SK-N-MC (cell line): ENCODE results near the gene EPB41.
"Not testable (repeated sequence)": the region's sequence is repeated elsewhere in the genome, so short reads cannot be mapped to it uniquely, and the experiment has no call there.

Experiments
- DNase-seq: peaks from one replicate; pipeline ENCODE4 v3.0.0-alpha.2; 2011; ENCODE audit warnings: low read depth, low spot score
- H3K27ac ChIP-seq: fragments of 200-600 bp; sonication (generic); 2 replicates; pipeline ENCODE4 v1.5.1; 2016; ENCODE audit warnings: mixed run types
- H3K36me3 ChIP-seq: fragments of 200-600 bp; sonication (generic); 2 replicates; pipeline ENCODE4 v1.6.1; 2017; ENCODE audit warnings: antibody characterized with exemption, low read length, mixed read lengths; ENCODE audit not compliant: insufficient read depth
- H3K4me3 ChIP-seq: fragments of 200-600 bp; sonication (generic); 2 replicates; pipeline ENCODE4 v1.5.1; 2016
- H3K9ac ChIP-seq: fragments of 200-600 bp; sonication (generic); 2 replicates; pipeline ENCODE4 v1.8.0; 2017; ENCODE audit warnings: mixed run types, mixed read lengths; ENCODE audit not compliant: insufficient read length
- H3K9me3 ChIP-seq: fragments of 200-600 bp; sonication (generic); 2 replicates; pipeline ENCODE4 v1.6.1; 2017; ENCODE audit warnings: low read depth, mild to moderate bottlenecking, antibody characterized with exemption, low read length, moderate library complexity, mixed read lengths
- EZH2 ChIP-seq: fragments of 200-600 bp; sonication (generic); IDR thresholded peaks from one replicate; pipeline ENCODE4 v1.6.1; 2017; ENCODE audit warnings: antibody characterized with exemption
- FOXP2 ChIP-seq: optimal IDR thresholded peaks from 2 replicates; pipeline ENCODE3; 2011; ENCODE audit warnings: mild to moderate bottlenecking, moderate library complexity; ENCODE audit not compliant: insufficient read depth; ENCODE audit errors: extremely low read length, control extremely low read depth
- POLR2AphosphoS5 ChIP-seq: IDR thresholded peaks from 2 replicates; pipeline ENCODE4 v1.6.1; 2012; ENCODE audit warnings: mild to moderate bottlenecking, low read depth, low read length, borderline replicate concordance

Gene EPB41

DNA sequence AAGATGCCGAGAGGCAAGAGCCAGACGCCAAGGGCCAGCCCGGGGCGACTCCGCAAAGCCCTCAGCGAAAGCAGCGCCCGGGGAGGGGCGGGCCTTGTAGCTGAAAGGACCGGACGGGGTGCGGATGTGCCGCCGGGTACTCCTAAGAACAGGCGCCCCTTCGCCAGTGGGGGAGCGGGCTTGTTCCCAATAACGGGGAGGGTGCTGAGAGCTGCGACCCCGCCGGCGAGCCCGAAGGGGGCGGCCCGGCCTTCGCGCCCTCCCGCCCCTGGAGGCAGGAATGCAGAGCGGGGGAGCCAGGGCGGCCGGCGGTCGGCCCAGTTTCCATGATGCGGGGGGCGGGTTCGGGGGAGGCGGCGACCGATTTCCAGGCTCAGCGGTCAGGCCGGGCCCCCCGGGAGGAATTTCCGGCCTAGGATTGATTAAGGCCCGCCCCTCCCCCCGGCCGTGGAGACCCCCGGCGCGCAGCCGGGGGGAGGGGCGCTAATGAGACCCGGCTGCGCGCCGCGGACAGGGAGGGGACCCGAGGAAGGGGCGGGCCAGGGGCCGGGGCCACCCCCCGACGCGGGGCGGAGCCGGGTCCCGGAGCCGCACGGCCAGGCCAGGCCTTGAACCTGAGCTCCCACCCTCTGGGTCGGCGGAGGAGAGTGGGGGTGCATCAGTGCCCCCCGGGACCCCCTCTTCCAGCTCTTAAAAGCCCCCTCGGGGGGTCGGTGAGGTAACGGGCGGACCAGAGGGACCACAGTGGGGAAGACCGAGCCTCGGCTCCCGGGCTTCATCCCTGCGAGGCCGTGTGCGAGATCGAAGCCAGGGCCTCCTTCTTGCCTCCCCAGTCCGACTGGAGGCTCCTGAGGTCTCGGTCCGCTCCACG, 210.2 kb downstream of the EPB41 start:
- peak overlapping the region; percentile 87 for H3K4me3 ChIP-seq
- TF ChIP-seq EZH2 (no peak), POLR2AphosphoS5 (no peak), FOXP2 (no peak)

DNA sequence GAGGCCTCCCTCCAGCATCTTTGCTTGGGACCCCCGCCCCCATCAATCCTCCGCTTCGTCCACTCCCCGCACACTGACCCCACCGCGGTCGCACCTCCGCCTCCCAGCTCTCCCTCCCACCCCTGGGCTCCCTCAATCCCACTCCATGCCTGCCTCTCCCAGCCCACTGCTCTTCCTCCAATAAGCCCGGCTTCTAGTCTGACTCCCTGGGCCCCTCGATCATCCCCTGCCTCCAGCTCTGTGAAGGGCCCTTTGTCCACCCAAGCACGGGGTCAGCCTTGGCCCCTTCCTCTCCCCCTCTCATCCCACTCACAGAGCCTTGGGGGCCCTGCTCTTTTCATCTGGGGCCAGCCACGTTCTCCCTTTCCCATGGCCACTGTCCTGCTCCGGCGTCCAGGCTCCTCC, 210.9 kb downstream of the EPB41 start:
- Histone ChIP-seq H3K27ac (no peak overlapping the region; the same call in 1 of the 2 replicates), H3K4me3 (peak overlapping the region; percentile 87), H3K9ac (no peak overlapping the region), H3K36me3 (no peaks in the 10 kb centered on the region), H3K9me3 (no peaks in the 10 kb centered on the region)
- no peak for TF ChIP-seq POLR2AphosphoS5
- TF ChIP-seq FOXP2: no peak
- TF ChIP-seq EZH2: no peak
- no peak for DNase-seq

More for the DNA sequence above, 210.2 kb downstream of the EPB41 start:
- Histone ChIP-seq H3K9ac (peak overlapping the region; percentile 73), H3K27ac (peak overlapping the region; percentile 31; the same call in 1 of the 2 replicates), H3K36me3 (no peaks in the 10 kb centered on the region), H3K9me3 (no peaks in the 10 kb centered on the region)
- DNase-seq: no peak

DNA sequence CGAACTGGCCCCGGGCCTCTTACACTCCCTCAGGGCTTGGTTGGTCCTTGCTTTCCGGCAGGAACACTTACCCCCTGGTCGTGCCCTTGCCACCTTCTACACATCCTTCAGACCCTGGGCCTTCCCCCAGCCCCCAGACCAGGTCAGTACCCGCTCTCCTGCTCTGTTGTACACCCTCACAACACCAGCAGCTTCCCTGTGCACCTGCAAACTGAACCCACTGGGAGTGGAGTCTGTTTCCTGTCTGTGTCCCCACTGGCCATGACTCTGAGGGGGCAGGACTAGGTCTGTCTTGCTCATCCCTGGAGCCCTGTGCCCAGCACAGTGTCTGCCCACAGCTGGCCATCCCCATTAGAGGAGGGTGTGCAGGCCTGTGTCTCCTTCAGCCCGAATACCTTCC, 211.4 kb downstream of the EPB41 start:
- no peak overlapping the region for H3K9ac ChIP-seq
- no peak overlapping the region for H3K27ac ChIP-seq
- no peak overlapping the region for H3K4me3 ChIP-seq
- TF ChIP-seq EZH2 (no peak), POLR2AphosphoS5 (no peak), FOXP2 (no peak)
- DNase-seq: no peak
- H3K36me3 ChIP-seq: no peaks in the 10 kb centered on the region
- no peaks in the 10 kb centered on the region for H3K9me3 ChIP-seq

DNA sequence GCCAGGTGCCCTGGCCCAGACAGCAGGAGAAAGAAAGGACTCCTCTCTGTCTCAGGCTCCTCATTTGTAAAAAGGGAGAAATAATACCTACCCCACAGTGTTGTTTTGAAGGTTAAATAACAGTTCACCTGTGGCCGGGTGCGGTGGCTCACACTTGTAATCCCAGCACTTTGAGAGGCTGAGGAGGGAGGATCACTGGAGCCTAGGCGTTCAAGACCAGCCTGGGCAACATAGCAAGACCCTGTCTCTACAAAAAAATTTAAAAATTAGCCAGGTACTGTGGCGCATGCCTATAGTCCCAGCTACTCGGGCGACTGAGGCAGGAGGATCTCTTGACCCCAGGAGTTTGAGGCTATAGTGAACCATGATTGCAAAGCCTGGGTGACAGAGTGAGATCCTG, 211.8 kb downstream of the EPB41 start:
- H3K27ac ChIP-seq: no peak overlapping the region
- no peak overlapping the region for H3K9ac ChIP-seq
- H3K36me3 ChIP-seq: no peaks in the 10 kb centered on the region
- H3K4me3 ChIP-seq: no peak overlapping the region
- TF ChIP-seq EZH2 (no peak), POLR2AphosphoS5 (no peak), FOXP2 (no peak)
- DNase-seq: no peak
- no peaks in the 10 kb centered on the region for H3K9me3 ChIP-seq

DNA sequence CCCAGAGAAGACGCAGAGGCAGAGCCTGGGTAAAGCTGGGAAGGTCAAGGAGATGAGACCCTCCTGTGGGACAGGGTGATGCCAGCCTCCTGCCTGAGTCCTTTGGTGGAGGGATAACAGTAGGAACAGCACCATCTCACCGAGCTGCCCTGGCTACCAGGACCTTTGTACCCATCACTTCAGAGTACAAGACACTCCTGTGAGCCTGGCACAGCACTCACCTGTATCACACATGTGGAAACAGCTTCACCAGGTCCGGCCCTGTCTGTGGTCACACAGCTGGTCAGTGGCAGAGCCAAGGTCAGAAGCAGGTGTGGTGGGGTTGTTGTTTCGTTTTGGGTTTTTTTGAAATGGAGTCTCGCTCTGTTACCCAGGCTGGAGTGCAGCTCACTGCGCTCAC, 214.4 kb downstream of the EPB41 start:
- H3K4me3 ChIP-seq: no peak overlapping the region
- H3K36me3 ChIP-seq: no peaks in the 10 kb centered on the region

DNA sequence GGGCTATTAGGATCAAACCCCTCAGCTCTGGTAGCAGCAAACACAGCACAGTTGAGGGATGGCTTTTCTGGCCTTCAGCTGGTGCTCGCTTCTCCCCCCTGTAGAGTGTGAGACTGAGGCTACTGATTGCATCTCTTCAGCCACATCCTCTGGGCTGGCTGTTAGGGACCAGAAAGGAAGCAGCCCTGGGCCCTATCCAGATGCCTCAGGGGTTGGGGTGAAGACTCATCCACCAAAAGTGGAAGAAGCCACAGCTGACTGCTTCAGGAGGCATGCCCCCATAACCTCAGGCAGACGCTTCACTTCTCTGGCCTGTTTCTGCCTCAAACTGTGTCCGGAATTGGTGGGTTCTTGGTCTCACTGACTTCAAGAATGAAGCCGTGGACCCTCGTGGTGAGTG, 215.5 kb downstream of the EPB41 start:
- Histone ChIP-seq H3K9ac (no peak overlapping the region), H3K27ac (no peak overlapping the region), H3K9me3 (no peaks in the 10 kb centered on the region), H3K36me3 (no peaks in the 10 kb centered on the region), H3K4me3 (no peak overlapping the region)
- TF ChIP-seq EZH2 (no peak), FOXP2 (no peak), POLR2AphosphoS5 (no peak)
- no peak for DNase-seq

More for the DNA sequence above, 214.4 kb downstream of the EPB41 start:
- Histone ChIP-seq H3K27ac (no peak overlapping the region), H3K9me3 (no peaks in the 10 kb centered on the region), H3K9ac (no peak overlapping the region)
- TF ChIP-seq FOXP2 (no peak), EZH2 (no peak), POLR2AphosphoS5 (no peak)
- no peak for DNase-seq

DNA sequence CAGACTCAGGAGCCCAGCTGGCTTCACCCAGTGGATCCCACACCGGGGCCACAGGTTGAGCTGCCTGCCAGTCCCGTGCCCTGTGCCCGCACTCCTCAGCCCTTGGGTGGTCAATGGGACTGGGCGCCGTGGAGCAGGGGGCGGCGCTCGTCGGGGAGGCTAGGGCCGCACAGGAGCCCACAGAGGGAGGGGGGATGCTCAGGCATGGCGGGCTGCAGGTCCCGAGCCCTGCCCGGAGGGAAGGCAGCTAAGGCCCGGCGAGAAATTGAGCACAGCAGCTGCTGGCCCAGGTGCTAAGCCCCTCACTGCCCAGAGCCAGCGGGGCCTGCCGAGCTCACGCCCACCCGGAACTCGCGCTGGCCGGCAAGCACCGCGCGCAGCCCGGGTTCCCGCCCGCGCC, 216.7 kb downstream of the EPB41 start:
- not testable (repeated sequence) for DNase-seq, H3K4me3 ChIP-seq, H3K9ac ChIP-seq, H3K9me3 ChIP-seq, H3K36me3 ChIP-seq, H3K27ac ChIP-seq

DNA sequence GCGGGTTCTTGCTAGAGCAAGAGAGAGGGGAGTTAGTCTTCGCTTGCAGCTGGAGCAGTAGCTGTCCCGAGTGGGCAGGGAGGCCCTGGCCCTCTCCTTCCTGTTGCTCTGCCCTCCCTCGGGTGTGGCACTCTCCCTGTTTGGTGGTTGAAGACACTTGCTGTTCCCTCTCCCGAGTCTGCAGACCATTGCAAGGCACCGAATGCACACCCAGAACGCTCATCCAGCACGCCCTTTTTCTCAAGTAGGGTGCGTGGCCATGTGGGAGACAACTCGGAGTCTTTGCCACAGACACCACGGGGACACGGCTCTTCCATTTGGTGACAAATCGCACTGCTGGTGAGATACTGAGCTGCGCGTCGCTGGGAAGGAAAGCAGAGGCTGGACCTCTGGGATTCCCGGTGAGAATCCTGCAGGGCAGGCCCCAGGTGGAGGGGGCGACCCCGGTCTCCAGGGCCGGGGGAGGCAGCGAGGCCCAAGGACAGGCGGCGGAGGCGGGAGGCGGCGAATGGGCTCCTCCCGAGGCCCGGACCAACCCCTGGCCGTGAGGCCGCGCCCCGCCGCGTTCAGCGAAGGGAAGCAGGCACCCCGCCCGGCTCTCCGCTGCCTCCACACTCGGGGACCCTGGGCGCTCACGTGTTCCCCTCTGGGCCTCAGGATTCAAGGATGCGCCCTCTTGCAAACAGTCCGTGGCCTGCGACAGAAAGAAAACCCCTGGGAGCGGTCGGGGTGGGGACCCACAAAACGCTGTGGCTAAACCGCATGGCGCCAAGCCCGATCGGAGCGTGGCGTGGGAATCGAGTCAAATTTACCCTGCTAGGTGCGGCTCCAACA, 219.7 kb downstream of the EPB41 start:
- TF ChIP-seq EZH2 (no peak), FOXP2 (no peak), POLR2AphosphoS5 (no peak)
- Histone ChIP-seq H3K36me3 (no peaks in the 10 kb centered on the region), H3K9ac (no peak overlapping the region), H3K27ac (no peak overlapping the region), H3K9me3 (no peaks in the 10 kb centered on the region), H3K4me3 (no peak overlapping the region)
- no peak for DNase-seq

DNA sequence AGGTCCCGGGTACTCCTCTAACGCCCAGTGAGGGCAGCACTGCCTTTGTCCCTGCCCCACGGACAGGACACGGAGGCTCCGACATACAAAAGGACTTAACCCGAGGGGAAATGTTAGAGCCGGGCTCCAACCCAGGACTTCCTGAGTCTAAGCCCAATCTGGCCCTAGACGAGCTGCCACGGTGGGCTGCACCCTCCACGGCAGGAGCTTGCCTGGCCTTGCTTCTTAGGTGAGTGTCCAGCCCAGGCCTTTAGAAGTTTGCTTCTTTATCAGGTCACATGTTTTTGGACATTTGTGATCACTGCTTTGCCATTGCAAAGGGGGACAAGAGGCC, 220.3 kb downstream of the EPB41 start:
- TF ChIP-seq EZH2: no peak
- no peak for TF ChIP-seq POLR2AphosphoS5
- no peak for TF ChIP-seq FOXP2
- no peak overlapping the region for H3K9ac ChIP-seq
- H3K9me3 ChIP-seq: no peaks in the 10 kb centered on the region
- no peak for DNase-seq
- H3K36me3 ChIP-seq: no peaks in the 10 kb centered on the region
- H3K4me3 ChIP-seq: no peak overlapping the region
- no peak overlapping the region for H3K27ac ChIP-seq
